Bladder microvascular endothelial cell (primary cell): ENCODE data around the gene PRSS12. TPM values are rescaled to one million over a fixed set of nuclear protein-coding genes. Genes with fewer than 3 reads are reported as not detected.

Experiments
- total RNA-seq: library from RNA; depleted of rRNA; stranded (reverse); fragments of >200 nt; gene quantifications from 2 replicates; pipeline ENCODE4 v1.2.3, GENCODE V29; 2014

The PRSS12 gene
- 8.4 and 15.2 TPM in 2 replicates for total RNA-seq

GRCh38 chr4:118352843-118353533 is at the start of gene PRSS12:
PRSS12 (minus strand) TSS chr4:118353003; CDS start chr4:118352720, 283 bp downstream.

